Smooth muscle cell (in vitro differentiated cells): ENCODE data around the gene TMOD1. TPM values are rescaled to one million over a fixed set of nuclear protein-coding genes. Genes with fewer than 3 reads are reported as not detected.

Experiments
- DNase-seq: peaks from one replicate; lab custom pipeline; 2025; ENCODE audit not compliant: unreplicated experiment; lab: John Stamatoyannopoulos, UW
- H2AFZ ChIP-seq: fragments of 200-600 bp; sonication (generic); 2 replicates; pipeline ENCODE4 v1.6.0; 2016; ENCODE audit warnings: antibody characterized with exemption, low read depth, mild to moderate bottlenecking
- H3F3A ChIP-seq: fragments of 200-600 bp; sonication (generic); 2 replicates; pipeline ENCODE4 v1.6.0; 2017; ENCODE audit warnings: antibody characterized with exemption, low read depth
- H3K27ac ChIP-seq: fragments of 200-600 bp; sonication (generic); 2 replicates; pipeline ENCODE4 v1.5.1; 2016; ENCODE audit warnings: low read depth, mild to moderate bottlenecking
- H3K27me3 ChIP-seq: fragments of 200-600 bp; sonication (generic); 2 replicates; pipeline ENCODE4 v1.6.1; 2016; ENCODE audit warnings: low read depth, mild to moderate bottlenecking
- H3K36me3 ChIP-seq: fragments of 200-600 bp; sonication (generic); 2 replicates; pipeline ENCODE4 v1.5.1; 2016; ENCODE audit warnings: low read depth
- H3K4me1 ChIP-seq: fragments of 200-600 bp; sonication (generic); 2 replicates; pipeline ENCODE4 v1.5.1; 2016; ENCODE audit warnings: low read depth
- H3K4me2 ChIP-seq: fragments of 200-600 bp; sonication (generic); 2 replicates; pipeline ENCODE4 v1.6.0; 2016; ENCODE audit warnings: mild to moderate bottlenecking
- H3K4me3 ChIP-seq: fragments of 200-600 bp; sonication (generic); 2 replicates; pipeline ENCODE4 v1.5.1; 2016; ENCODE audit warnings: mild to moderate bottlenecking
- H3K79me2 ChIP-seq: fragments of 200-600 bp; sonication (generic); 2 replicates; pipeline ENCODE4 v1.6.0; 2016; ENCODE audit warnings: low read depth, mild to moderate bottlenecking
- H3K9ac ChIP-seq: fragments of 200-600 bp; sonication (generic); 2 replicates; pipeline ENCODE4 v1.6.0; 2016; ENCODE audit warnings: low read depth
- H3K9me3 ChIP-seq: fragments of 200-600 bp; sonication (generic); replicated peaks from 2 replicates; pipeline ENCODE4 v1.5.1; 2016; ENCODE audit warnings: low read depth
- H4K20me1 ChIP-seq: fragments of 200-600 bp; sonication (generic); 2 replicates; pipeline ENCODE4 v1.6.0; 2016; ENCODE audit warnings: low read depth
- WGBS: methylation state at CpG from one replicate; pipeline ENCODE4 v1.1.7; 2016; ENCODE audit warnings: low lambda C conversion rate; 5-methylcytosine and 5-hydroxymethylcytosine counted together
- polyA plus RNA-seq: library from polyadenylated mRNA; unstranded; fragments of >200 nt; fragmentation: Nextera tagmentation; extraction: Ambion mirVana; gene quantifications from 2 replicates; pipeline ENCODE4 v1.2.1, GENCODE V29; 2016
- total RNA-seq: library from RNA; depleted of rRNA; stranded (reverse); fragments of >200 nt; gene quantifications from 2 replicates; pipeline ENCODE4 v1.2.3, GENCODE V29; 2014
- TF ChIP-seq, protein P1 (sequence below): fragments of 200-600 bp; sonication (generic); IDR thresholded peaks from 2 replicates; pipeline ENCODE4 v1.5.1; 2017; ENCODE audit warnings: borderline replicate concordance, mild to moderate bottlenecking, antibody characterized with exemption; ENCODE audit not compliant: insufficient read depth, poor library complexity, severe bottlenecking

The TMOD1 gene
- total and polyA plus RNA-seq, 2 experiments from 2014 or later, result 0.18 to 0.19 TPM

DNA sequence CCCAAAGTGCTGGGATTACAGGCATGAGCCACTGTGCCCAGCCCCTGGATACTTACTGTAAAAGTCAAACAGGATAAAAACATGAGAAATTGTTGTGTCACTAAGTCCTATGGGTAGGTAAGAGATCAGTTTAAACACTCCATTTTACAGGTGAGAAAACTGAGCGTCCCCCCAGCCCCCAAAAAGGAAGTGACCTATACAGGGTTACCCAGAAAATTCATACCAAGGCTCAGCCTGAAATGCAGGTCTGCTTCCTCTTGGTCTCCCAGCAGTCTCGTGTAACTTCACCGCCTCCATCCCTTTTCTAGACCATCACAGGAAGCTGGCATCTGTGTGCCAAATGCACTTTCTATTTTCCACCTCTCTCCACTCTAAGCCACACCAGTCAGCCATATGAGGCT, 57.2 kb downstream of the TMOD1 start:
- H3K27ac ChIP-seq, result no peak overlapping the region
- H3K79me2 ChIP-seq, result no peaks in the 10 kb centered on the region
- 86% methylated on average over 3 of the region's 3 CpGs for WGBS
- H3K9ac ChIP-seq, result no peak overlapping the region
- H3K36me3 ChIP-seq, result no peaks in the 10 kb centered on the region
- H3K4me1 ChIP-seq, result no peaks in the 10 kb centered on the region
- H3K4me3 ChIP-seq, result no peak overlapping the region
- H3K4me2 ChIP-seq, result no peak overlapping the region
- no peaks in the 10 kb centered on the region for H3F3A ChIP-seq
- DNase-seq, result no peak
- H3K9me3 ChIP-seq, result no peaks in the 10 kb centered on the region
- no peak overlapping the region for H2AFZ ChIP-seq
- no peaks in the 10 kb centered on the region for H4K20me1 ChIP-seq
- no peaks in the 10 kb centered on the region for H3K27me3 ChIP-seq
- TF ChIP-seq, protein P1, sequence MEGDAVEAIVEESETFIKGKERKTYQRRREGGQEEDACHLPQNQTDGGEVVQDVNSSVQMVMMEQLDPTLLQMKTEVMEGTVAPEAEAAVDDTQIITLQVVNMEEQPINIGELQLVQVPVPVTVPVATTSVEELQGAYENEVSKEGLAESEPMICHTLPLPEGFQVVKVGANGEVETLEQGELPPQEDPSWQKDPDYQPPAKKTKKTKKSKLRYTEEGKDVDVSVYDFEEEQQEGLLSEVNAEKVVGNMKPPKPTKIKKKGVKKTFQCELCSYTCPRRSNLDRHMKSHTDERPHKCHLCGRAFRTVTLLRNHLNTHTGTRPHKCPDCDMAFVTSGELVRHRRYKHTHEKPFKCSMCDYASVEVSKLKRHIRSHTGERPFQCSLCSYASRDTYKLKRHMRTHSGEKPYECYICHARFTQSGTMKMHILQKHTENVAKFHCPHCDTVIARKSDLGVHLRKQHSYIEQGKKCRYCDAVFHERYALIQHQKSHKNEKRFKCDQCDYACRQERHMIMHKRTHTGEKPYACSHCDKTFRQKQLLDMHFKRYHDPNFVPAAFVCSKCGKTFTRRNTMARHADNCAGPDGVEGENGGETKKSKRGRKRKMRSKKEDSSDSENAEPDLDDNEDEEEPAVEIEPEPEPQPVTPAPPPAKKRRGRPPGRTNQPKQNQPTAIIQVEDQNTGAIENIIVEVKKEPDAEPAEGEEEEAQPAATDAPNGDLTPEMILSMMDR, result no peak

DNA sequence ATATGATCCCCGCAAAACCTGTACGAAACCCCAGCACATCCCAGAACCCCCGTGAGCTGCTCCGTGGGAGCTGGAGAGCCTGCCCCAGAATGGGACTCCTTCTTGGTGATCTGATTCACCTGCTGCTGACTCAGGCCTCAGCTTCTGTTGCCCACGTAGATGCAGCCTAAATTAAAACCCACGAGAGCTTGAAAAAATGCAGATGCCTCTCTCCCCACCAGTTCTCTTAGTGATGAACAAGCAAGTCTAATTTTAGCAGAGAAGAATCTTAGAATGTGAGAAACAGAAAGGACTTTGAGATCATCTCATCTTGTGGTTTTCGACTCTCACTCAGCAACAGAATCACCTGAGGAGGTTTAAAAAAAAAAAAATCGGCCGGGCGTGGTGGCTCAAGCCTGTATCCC, 57.6 kb downstream of the TMOD1 start:
- H3K36me3 ChIP-seq, result no peaks in the 10 kb centered on the region
- H3F3A ChIP-seq, result no peaks in the 10 kb centered on the region
- WGBS, result 73% methylated on average over 10 of the region's 10 CpGs
- no peak overlapping the region for H2AFZ ChIP-seq
- no peaks in the 10 kb centered on the region for H3K9me3 ChIP-seq
- no peaks in the 10 kb centered on the region for H4K20me1 ChIP-seq
- no peak overlapping the region for H3K4me2 ChIP-seq
- peaks cover 2% of the 10 kb centered on the region for H3K4me1 ChIP-seq
- H3K27ac ChIP-seq, result no peak overlapping the region
- H3K27me3 ChIP-seq, result no peaks in the 10 kb centered on the region
- no peak overlapping the region for H3K4me3 ChIP-seq
- H3K9ac ChIP-seq, result no peak overlapping the region
- TF ChIP-seq, protein P1, result no peak
- no peak for DNase-seq
- H3K79me2 ChIP-seq, result no peaks in the 10 kb centered on the region

DNA sequence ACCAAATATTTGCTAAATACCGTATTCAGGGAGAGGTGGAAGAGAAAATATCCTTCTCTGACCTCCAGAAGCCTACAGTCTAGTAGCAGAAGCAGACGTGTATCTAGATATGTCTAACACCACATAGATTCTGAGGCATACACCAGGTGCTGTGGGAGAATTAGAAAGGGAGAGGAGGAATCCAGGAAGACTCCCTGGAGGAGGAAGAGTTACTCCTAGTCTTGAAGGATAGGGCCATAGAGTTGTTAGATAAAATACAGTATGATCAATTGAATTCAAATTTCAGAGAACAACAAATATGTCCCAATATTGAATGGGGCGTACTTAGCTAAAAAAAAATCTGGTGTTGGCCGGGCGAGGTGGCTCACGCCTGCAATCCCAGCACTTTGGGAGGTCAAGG, 58.7 kb downstream of the TMOD1 start:
- Histone ChIP-seq H3K4me3 (no peak overlapping the region), H3F3A (no peaks in the 10 kb centered on the region), H3K36me3 (no peaks in the 10 kb centered on the region), H3K79me2 (no peaks in the 10 kb centered on the region), H4K20me1 (no peaks in the 10 kb centered on the region), H3K27me3 (no peaks in the 10 kb centered on the region), H3K27ac (no peak overlapping the region), H3K4me1 (peaks cover 10% of the 10 kb centered on the region), H3K9me3 (no peaks in the 10 kb centered on the region), H3K9ac (no peak overlapping the region), H3K4me2 (no peak overlapping the region), H2AFZ (no peak overlapping the region)
- TF ChIP-seq, protein P1, result no peak
- WGBS, result 85% methylated on average over 6 of the region's 6 CpGs
- DNase-seq, result no peak

DNA sequence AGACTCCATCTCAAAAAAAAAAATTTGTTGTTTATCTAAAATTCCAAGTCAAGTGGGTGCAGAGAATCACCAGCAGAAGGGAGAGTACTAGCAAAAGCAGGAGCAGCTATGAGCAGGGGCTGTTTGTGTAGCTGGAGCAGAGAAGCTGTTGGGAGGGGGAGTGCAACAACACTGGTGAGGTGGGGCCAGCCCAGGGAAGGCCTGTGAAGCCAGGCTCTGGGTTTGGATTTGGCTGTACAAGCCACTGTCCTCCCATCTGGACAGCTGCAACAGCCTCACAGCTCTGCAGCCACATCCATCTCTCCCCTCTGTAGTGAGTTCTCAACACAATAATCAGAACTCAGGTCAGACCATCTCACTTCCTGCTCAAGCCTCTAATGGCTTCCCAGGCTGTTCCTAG, 59.4 kb downstream of the TMOD1 start:
- Histone ChIP-seq H3K4me1 (peaks cover 10% of the 10 kb centered on the region), H3K4me3 (no peak overlapping the region), H3K79me2 (no peaks in the 10 kb centered on the region), H3K9me3 (no peaks in the 10 kb centered on the region), H3K27ac (no peak overlapping the region), H2AFZ (no peak overlapping the region), H3K4me2 (no peak overlapping the region), H4K20me1 (no peaks in the 10 kb centered on the region), H3K9ac (no peak overlapping the region), H3K36me3 (no peaks in the 10 kb centered on the region), H3K27me3 (no peaks in the 10 kb centered on the region), H3F3A (no peaks in the 10 kb centered on the region)
- TF ChIP-seq, protein P1, result no peak
- DNase-seq, result no peak
